HG03060 (cell line): ENCODE measurements around the gene PTPA.
"Not testable (repeated sequence)": the region's sequence is repeated elsewhere in the genome, so short reads cannot be mapped to it uniquely, and the experiment has no call there.

Source experiments
- ATAC-seq: cut with Tn5 transposase; IDR thresholded peaks from one replicate; pipeline ENCODE4 v1.9.1; 2021; ENCODE audit warnings: low read depth, moderate number of reproducible peaks; ENCODE audit not compliant: unreplicated experiment

PTPA gene

GRCh38 chr9:129174724-129175514 lies 63.7 kb downstream of the PTPA start:
- no peak for ATAC-seq

DNA sequence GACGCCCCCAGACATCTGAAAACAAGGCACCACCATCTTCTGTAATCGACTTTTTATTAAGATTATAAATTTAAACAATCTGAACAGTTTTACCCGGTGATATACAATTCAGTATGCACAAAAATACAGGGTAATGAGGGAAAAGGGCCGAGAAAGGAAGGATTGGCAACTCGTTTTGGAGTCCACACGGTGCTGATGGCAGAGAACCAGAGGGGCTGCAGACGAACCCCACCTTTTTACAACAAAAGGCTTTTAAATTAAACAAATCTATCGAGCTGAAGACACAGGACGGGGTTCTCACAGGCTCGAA lies 64.3 kb downstream of the PTPA start:
- no peak for ATAC-seq

DNA sequence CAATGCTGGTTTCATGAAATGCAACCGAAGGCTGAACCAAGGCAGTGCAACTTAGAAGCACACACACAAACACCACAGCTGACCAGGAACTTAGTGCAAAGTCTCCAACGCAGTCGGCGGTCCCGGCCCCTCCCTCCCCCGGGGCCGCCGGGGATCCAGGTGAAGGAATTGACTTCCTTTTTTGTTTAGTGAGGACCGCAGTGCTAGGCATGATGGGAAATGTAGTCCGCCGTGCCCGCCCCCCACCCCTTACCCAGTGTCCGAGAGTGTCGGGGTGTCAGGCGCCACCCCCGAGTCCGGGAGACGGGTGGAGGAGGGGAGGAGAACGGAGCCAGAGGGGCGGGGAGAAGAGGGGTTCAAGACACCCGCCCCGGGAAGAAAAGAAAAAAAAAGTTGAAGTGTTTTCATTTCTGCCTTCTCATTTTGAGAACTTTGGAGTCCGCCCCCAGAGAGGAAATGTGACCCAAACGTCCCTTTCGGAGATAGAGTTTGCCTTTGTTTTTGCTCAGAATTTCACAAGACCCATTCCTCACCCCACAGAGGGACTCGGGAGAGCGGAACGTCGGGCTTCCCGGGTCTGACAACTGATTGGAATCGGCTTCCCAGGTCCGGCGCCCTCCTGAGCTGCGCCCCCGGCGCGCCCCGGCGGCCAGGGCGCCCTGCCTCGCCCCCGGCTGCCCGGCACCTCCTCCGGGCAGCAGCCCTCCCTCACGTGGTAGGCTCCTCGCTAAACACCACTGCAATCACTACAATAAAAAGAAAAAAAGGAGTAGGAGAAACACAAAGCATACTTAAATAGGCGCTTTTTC lies 64.8 kb downstream of the PTPA start:
- ATAC-seq = no peak

- ATAC-seq = no peak
Observed at GRCh38 chr9:129176701-129177442, 65.7 kb downstream of the PTPA start.

DNA sequence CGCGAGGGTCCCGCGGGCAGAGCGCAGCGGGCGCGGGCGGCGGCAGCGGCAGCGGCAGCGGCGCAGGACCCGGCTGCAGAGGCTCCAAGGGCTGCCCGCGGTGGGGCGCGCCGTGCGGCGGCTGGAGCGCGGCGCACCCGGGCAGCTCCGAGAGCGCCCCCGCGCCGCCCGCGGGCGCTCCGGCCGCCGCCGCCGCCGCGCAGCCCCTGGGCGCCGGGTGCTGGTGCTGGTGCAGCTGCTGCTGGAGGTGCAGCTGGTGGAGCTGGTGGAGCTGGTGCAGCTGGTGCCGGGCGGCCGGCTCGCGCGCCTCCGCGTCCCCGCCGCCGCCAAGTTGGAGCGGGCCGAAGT lies 66.2 kb downstream of the PTPA start:
- ATAC-seq = no peak

GRCh38 chr9:129177791-129178567 lies 66.8 kb downstream of the PTPA start, which contains the start of gene IER5L:
TSS of gene IER5L (minus strand) at chr9:129178261. CDS start at chr9:129178052, 209 bp downstream.
- peak; percentile 51 for ATAC-seq

DNA sequence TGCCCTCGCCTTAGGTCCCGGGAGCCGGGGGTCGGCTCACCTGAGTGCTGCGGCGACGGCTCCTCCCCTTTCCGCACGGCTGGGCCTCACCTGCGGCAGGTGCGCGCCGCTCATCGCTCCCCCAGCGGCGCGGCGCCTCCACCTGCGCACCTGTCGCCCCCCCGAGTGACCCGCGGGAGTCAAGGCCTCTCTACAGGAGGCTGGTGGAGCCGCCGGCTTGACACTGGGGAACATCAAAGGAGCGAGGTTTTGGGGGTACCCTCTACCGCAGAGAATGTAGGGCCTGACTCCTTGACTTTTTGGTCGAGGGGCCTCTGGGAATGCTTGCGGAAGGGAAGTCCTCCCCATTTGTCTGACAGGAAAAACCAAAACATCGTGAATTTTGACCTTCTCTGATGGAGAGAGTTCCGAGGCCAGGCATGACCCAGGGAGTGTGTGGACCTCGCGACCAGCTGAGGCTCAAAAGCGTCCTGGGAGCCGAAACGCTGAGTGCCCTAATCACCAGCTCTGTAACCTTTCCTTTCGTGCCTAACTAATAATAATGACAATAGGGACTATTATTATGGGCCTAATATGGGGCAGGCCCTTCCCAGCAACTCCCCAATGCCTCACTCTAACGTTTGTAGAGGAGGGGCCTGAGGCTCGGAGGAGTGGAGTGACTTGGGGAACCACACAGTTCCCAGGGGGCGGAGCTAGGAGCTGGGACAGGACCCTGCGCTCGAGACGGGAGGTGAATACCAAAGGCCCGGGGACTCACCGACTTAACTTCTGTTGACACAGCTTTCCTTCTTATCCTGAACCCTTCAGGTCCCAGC lies 67.6 kb downstream of the PTPA start:
- no peak for ATAC-seq

GRCh38 chr9:129181246-129181645 lies 70.0 kb downstream of the PTPA start:
- no peak for ATAC-seq

DNA sequence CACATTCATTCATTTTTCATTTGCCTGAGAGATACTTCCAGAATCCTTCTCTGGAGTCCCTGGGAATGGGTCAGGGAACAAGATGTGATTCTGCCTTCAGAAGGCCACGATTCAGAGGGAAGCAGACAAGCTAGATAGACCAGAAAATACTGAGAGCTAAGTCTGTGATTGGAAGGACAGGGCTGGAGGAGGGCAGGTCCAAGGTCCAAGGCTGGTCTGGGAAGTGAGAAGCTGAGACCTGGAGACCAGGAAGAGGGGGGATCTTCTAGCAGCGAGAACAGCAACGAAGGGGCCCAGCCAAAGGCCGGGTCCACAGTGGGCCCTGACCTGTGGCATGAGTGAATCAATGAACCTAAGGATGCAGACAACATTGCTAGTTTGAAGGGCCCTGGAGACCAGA lies 70.9 kb downstream of the PTPA start:
- no peak for ATAC-seq

DNA sequence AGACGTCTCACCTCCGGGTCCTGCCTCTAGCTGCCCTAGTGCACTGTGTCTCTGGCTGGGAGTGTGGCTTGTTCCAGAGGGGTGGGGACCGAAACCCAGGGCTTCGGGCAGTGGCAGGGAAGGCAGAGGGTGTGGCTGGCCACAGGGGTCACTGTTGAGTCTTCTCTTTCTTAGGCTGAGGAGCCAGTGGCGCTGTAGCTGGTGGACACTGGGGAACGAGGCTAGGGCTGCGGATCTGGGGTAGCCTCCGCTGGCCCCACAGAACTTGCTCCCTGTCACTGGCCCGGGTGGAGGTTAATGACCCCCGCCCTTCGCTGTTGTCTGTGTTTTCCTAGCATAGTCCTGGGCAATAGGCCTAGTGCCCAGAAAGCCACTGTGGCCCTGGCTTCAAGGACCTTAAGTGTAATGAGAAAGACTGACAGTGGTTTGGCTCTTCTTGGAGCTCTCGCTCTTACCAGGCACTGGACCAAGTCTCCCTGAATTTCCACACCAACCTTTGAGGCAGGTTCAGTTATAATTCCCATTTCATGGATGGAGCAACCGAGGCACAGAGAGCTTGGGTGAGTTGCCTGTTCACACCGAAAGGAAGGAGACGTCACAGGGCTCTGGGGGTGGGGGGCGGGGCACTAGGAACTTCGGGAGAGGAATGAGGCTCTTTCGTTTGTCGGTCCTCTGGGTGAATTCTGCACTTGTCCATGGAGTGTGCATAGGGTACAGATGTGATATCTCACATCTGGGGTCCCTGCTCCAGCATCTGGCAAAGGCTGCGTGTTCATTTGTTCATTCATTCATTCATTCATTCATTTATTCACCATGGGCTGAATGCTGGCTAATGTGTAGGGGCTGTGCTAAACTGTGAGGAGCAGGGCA lies 71.6 kb downstream of the PTPA start:
- no peak for ATAC-seq

GRCh38 chr9:129183495-129184218 lies 72.4 kb downstream of the PTPA start:
- no peak for ATAC-seq

DNA sequence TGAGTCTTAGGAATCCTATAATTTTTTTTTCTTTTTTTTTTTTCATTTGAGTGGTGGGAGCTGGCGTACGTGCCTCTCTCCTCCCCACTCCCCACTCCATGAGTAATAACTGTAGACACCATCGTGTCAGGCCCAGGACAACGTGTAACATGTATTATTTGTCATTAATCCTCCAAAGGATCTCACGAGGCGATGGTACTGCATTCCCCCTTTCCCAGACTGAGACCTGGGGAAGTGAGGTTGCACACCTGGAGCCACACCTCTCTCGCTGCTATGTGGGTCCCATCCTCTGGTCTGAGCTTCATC lies 73.0 kb downstream of the PTPA start:
- no peak for ATAC-seq

- ATAC-seq = no peak
Observed at GRCh38 chr9:129184596-129185122, 73.4 kb downstream of the PTPA start.

GRCh38 chr9:129185402-129185801 lies 74.2 kb downstream of the PTPA start:
- ATAC-seq = no peak

- ATAC-seq = no peak
Observed at GRCh38 chr9:129185991-129186390, 74.8 kb downstream of the PTPA start.

DNA sequence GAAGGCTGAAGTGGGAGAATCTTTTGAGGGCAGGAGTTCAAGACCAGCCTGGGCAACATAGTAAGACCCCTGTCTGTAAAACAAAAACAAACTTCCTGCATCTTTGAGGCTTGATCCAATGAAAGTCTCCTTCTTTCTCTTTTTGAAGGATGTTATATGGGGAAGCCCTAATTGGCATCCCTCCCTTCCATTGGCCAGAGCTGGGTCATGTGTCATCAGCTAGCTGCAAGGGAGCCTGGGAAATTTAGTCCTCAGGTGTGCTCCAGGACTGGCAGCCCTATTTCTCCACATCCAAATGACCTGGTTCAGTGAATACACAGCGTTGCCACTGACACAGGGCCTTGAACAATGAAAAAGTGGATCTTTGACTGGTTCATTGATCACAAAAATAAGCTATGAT lies 75.8 kb downstream of the PTPA start:
- ATAC-seq = no peak

DNA sequence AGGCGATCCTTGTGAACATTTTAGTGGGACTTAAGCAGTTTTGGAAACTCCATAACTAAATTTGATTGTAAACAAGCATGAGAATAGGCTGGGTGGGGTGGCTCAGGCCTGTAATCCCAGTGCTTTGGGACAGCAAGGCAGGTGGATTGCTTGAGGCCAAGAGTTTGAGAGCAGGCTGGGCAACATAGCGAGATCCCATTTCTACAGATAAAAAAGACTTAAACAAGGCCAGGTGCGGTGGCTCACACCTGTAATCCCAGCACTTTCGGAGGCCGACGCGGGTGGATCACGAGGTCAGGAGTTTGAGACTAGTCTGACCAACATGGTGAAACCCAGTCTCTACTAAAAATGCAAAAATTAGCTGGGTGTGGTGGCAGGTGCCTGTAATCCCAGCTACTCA lies 78.8 kb downstream of the PTPA start:
- ATAC-seq = not testable (repeated sequence)

GRCh38 chr9:129191234-129191633 lies 80.0 kb downstream of the PTPA start:
- ATAC-seq = no peak
